ENCODE measurements around the gene SLC44A1. TPM values are rescaled to one million over a fixed set of nuclear protein-coding genes. Genes with fewer than 3 reads are reported as not detected.

Gene SLC44A1
- total RNA-seq, 1 donor from 2014 or later = 52.5 TPM

DNA sequence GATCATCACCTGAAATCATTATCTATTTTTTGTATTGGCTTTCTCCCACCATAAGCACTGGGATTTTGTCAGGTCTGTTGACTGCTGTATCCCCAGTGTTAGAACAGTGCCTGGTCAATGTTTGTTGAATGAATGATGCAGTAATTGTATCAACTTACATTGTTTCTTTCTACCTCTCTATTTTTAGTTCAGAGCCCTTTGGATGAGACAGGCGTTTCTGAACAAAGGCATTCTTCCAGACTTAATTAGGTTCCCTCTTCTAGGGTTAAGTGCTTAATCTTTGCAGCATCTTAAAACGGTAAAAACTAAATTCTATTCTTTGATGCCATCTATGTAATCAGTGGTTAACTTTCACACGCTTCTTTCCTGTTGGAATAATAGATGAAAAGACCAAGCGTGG lies 26.3 kb downstream of the SLC44A1 start:
- no peak for DNase-seq (ENCODE audit: low spot score)

DNA sequence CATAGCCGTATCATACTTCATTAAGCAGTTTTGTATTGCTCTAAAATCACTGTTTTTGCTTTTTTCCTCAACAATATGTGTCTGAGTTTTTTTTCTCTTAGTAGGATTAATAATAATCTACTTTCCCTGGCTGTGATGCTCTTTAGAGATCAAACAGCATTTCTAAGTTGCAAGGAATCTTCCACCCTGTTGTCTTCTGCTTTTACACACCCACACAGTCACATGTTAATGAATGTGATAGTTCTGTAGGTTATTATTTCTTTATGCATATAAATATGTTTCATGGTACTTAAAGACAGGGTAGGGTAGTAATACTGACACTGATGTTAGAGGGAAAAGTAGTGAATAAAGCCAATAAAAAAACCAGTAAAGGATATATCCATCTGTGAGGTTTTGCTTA lies 29.3 kb downstream of the SLC44A1 start:
- DNase-seq (ENCODE audit: low spot score) = no peak

GRCh38 chr9:105275111-105275510 lies 30.7 kb downstream of the SLC44A1 start:
- DNase-seq (ENCODE audit: low spot score) = no peak

DNA sequence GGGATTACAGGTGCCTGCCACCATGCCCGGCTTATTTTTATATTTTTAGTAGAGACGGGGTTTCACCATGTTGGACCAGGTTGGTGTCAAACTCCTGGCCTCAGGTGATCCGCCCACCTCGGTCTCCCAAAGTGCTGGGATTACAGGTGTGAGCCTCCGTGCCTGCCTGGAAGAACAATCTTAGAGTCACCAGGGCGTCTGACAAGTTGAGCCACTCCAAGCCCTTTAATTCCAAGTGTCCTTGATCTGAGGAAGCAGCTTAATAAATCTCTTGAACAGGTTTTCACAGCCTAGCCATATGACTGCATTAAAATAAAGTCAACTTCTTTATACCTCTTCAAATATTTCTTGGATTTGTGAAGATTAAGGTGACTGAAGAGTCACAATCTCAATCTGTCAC lies 31.5 kb downstream of the SLC44A1 start:
- DNase-seq (ENCODE audit: low spot score) = no peak

GRCh38 chr9:105278751-105279150 lies 34.3 kb downstream of the SLC44A1 start:
- no peak for DNase-seq (ENCODE audit: low spot score)

GRCh38 chr9:105280691-105281090 lies 36.2 kb downstream of the SLC44A1 start:
- no peak for DNase-seq (ENCODE audit: low spot score)

DNA sequence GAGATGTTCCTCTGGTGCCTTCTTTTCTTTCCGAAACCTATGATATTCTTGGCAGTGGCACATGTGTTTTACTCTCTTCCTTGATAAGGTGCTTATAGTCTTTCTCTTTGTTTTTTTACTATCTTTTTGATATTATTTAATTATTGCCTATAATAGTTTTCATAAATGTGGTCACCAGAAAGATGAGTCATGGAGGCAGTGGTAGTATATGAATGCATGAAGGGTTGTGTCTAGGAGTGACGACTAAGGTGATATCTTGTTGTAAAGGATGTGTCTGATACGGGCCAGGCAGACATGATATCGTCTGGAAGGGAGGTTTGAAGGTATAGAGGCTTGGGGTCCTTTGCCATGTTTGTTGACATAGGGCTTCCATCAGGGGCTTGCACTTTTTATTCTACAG lies 36.8 kb downstream of the SLC44A1 start:
- no peak for DNase-seq (ENCODE audit: low spot score)

- DNase-seq (ENCODE audit: low spot score) = peak; percentile 22
Measured at GRCh38 chr9:105281926-105282325, 37.5 kb downstream of the SLC44A1 start.

- DNase-seq (ENCODE audit: low spot score) = peak; percentile 10
Measured at GRCh38 chr9:105282870-105283621, 38.6 kb downstream of the SLC44A1 start.

- no peak for DNase-seq (ENCODE audit: low spot score)
Measured at GRCh38 chr9:105283795-105284194, 39.3 kb downstream of the SLC44A1 start.

DNA sequence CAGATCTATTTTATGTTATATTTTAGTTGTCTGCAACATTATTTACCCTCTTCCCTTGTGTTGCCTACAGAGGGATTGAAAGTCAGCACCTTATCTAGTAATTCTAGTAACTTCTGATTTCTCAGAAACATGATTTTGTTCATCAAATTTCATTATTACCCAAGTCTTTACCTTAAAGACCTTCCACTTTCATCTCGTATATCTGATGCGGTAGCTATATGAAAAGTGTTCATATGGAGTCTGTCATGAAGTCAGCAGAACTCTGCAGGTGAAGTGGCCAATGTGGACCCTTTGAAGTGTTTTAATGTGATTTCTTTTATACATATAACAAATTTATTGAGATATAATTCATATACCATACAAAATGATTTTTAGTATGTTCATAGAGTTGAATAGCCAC lies 40.0 kb downstream of the SLC44A1 start:
- no peak for DNase-seq (ENCODE audit: low spot score)

- DNase-seq (ENCODE audit: low spot score) = no peak
Measured at GRCh38 chr9:105286098-105286497, 41.6 kb downstream of the SLC44A1 start.

DNA sequence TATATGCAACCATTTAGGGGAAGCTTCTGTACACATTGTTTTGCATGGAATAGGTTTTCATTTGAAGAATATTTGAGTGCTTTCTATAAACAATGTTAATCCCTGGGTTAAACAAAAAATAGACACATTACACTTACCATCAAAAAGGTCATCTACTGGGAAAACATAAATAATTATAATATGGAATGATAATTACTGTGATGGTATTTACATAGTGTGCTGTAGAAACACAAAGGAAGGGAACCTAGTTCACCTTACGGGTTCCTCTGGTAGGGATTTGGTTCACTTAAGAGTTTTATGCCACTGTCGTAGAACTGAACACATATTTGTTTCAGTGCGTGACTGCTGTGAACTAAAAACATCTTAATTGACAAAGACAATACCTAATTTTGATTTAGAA lies 44.9 kb downstream of the SLC44A1 start:
- no peak for DNase-seq (ENCODE audit: low spot score)

- peak; percentile 42 for DNase-seq (ENCODE audit: low spot score)
Measured at GRCh38 chr9:105290418-105290817, 46.0 kb downstream of the SLC44A1 start.

DNA sequence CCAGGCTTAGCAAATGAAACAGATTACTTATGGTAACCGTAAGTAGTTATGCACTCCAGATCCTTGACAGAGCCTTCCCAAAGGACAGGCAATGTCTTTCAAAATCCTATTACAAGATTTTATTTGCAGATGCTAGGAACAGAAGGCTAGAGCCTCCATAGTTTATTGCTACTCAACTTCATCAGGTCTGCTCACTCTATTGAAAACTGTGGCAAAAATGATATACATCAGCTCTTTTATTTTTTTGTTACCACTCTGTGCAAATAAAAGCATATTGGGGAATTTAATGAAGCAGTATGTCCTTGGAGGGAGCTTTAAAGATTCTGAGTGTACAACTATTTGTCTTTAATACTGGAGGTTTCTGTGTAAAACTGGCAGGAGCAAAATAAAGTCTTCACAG lies 46.5 kb downstream of the SLC44A1 start:
- no peak for DNase-seq (ENCODE audit: low spot score)

DNA sequence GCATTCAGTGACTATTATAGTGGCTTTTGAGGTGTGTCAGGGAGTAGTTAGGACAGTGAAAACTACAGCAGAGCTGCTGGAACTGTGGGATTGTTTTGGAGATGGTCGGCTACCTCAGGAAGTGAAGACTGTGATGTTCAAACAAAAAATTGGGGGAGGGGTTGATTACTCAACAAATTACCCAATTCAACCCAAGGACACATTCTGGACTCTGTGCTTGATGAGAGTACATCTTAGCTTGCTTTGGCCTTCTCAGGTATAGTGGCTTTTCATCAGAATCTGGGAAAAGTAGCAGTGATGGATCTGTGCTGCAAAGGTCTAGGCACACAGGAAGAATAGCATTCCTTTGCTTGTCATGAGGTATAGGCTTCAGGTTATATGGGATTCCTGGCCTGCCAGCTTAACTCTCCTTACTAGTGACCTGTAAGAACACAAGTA lies 47.0 kb downstream of the SLC44A1 start:
- DNase-seq (ENCODE audit: low spot score) = no peak

- peak; percentile 40 for DNase-seq (ENCODE audit: low spot score)
Measured at GRCh38 chr9:105291938-105292337, 47.5 kb downstream of the SLC44A1 start.

GRCh38 chr9:105293408-105293807 lies 49.0 kb downstream of the SLC44A1 start:
- no peak for DNase-seq (ENCODE audit: low spot score)

DNA sequence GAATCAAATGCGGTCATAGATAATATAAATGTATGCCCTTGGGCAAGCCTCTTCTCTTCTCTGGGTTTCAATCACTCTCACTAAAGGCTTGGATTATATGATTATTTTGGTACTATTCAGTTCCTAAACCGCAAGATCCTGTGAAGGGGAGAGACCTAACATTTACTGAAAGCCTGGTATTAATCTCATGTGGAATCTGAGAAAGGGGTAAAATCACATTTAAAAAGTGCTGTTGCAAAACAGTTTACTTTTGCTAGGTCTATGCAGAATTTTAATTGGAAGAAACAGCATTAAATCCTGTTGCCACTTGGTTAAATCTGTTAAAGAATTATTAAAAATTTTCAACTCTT lies 50.7 kb downstream of the SLC44A1 start:
- DNase-seq (ENCODE audit: low spot score) = no peak

DNA sequence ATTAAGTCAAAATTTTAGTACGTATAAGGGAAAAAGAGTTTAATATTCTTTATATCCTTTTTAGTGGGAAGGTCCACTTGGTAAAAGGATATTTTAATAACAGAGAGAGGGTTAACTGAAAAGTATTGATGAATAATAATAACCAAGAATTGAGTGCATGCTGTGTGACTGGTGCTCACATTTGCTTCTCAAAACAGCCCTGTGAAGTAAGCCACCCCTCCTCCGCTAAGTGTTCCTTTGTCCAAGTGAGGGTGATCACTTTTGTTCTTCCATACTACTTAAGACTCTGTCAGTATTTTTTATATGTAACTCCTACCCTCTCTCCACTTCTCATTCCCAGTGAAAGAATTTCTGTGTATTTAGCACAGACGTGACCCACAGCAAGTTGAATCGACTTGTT lies 51.5 kb downstream of the SLC44A1 start:
- DNase-seq (ENCODE audit: low spot score) = no peak

GRCh38 chr9:105296445-105296844 lies 52.0 kb downstream of the SLC44A1 start:
- no peak for DNase-seq (ENCODE audit: low spot score)

DNA sequence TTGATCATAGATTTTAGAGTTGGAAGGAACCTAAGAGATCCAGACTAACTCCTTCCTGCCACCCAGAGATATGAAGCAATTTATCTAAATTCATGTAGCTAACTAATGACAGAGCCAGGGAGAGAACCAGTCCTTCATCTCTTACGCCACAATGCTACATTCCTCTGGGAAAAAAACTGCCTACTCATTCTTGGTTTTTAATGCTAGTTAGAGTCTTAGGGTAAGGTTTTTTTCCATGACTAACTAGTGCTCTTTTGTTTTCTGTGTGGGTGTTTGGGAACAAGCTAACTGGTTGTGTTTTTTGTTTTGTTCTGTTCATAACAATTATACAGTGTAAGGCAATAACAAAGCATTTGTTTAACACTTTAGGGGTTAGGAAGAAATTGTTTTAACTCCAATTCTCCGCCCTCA lies 52.4 kb downstream of the SLC44A1 start:
- DNase-seq (ENCODE audit: low spot score) = peak; percentile 66

DNA sequence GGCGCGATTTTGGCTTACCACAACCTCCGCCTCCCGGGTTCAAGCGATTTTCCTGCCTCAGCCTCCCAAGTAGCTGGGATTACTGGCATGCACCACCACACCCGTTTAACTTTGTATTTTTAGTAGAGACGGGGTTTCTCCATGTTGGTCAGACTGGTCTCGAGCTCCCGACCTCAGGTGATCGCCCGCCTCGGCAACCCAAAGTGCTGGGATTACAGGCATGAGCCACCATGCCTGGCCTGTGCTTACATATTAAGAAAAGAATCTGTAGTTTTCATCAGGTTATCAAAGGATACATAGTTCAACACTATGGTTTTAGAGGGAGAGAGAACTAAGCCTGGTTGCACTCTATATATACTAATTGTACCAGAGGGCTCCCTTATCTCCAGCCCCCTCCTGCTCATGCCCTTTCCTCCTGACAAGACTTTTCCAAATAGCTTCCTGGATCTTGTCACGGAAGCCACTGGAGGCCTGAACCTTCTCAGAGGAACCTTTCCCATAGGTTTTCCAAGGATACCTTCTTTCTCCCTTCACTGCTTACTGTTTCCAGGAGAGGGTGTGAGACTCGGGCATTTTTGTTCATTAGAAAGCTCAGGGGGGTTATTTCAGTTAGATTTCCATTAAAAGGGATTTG lies 53.1 kb downstream of the SLC44A1 start:
- DNase-seq (ENCODE audit: low spot score) = no peak
